ENCODE measurements around the gene AP3S1. TPM values are rescaled to one million over a fixed set of nuclear protein-coding genes. Genes with fewer than 3 reads are reported as not detected.

Gene AP3S1
- total RNA-seq, 4 donors from 2014 or later = 59.6 to 86.9 (median 77.6) TPM

DNA sequence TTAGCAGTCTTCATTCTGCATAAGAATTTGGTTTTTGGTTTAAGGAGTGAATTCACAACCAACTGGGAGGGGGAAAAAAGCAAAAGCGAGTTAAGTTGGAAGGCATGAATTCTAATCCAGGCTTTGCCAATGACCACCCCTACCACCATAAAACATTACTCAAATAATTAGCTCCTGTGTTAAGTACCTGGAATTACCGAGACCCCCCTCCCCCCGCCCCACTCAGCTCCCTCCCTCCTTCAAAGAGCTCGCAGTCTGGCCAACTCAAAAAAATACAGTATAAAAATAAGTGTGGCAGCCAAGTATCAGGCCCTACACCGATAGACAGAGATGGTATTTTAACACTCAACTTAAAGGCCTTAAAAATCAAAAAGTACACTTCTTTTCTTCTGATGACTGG lies 862 bp upstream of the AP3S1 start:
- DNase-seq (ENCODE audit: low spot score) (no peak), ATAC-seq (ENCODE audit: low FRiP score) (no peak)
- TF ChIP-seq, protein P1, sequence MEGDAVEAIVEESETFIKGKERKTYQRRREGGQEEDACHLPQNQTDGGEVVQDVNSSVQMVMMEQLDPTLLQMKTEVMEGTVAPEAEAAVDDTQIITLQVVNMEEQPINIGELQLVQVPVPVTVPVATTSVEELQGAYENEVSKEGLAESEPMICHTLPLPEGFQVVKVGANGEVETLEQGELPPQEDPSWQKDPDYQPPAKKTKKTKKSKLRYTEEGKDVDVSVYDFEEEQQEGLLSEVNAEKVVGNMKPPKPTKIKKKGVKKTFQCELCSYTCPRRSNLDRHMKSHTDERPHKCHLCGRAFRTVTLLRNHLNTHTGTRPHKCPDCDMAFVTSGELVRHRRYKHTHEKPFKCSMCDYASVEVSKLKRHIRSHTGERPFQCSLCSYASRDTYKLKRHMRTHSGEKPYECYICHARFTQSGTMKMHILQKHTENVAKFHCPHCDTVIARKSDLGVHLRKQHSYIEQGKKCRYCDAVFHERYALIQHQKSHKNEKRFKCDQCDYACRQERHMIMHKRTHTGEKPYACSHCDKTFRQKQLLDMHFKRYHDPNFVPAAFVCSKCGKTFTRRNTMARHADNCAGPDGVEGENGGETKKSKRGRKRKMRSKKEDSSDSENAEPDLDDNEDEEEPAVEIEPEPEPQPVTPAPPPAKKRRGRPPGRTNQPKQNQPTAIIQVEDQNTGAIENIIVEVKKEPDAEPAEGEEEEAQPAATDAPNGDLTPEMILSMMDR (IDR thresholded peaks at IDR 0.05) = no peak

DNA sequence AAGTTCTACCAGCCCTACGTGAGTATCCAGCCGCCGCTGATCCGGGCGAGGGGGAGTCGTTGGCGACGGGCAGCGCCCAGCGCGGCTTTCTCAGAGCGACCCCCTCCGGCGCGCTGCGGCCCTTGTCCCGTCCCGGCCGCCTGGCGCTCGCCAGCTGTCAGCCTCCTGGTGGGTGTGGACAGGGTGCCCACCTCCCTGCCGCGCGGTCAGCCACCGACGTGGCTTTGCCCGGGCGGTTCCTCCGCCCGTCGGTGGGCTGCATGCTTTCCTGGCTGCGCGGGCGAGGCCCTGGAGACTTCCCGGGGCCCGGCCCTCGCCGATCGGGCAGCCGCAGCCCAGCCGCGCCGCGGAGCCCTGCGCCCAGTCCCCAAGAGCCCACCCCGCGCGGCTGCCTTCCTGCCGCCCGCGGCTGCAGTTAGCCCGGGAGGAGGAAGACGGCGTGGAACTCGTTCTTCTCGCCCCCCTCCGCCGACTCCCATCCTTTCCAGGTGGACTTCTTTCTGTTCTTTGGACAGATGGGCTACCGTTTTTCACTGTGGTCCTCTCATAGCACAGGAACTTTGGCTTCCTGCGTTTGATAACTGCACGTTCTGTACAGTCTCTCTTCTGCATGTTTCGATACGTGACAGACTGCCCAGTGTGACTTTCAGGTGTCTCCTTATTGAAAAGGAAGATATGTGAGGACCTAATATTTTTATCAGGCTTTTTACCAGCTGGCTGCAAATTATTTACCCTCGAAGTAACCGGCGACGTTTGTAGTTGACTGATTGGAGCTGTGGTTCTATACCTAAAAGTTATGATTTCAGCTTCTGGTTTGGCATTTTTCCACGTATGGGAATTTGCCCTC lies 577 bp downstream of the AP3S1 start:
- DNase-seq (ENCODE audit: low spot score) (no peak), ATAC-seq (ENCODE audit: low FRiP score) (peak; percentile 80)
- TF ChIP-seq, protein P1 (IDR thresholded peaks at IDR 0.05) = no peak

DNA sequence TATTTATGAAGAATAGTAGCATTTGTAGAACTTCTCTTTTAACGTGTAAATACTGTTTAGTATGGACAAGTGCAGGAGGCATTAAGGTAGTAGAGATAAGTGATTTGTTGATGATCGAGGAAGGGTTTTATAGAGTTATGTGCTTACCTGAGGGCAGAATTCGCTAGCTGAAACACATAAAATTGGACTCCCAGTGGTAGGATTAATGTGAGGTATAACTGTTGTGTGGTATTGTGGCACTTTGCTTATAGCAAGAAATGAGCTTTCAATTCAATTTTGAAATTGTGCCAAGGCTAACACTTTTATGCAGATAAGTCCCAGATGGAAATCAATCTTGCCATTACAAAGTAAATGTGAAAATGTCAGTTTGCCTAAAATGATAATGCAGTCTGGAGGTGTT lies 1.2 kb downstream of the AP3S1 start:
- ATAC-seq (ENCODE audit: low FRiP score) (no peak), DNase-seq (ENCODE audit: low spot score) (no peak)
- TF ChIP-seq, protein P1 (IDR thresholded peaks at IDR 0.05) = no peak

DNA sequence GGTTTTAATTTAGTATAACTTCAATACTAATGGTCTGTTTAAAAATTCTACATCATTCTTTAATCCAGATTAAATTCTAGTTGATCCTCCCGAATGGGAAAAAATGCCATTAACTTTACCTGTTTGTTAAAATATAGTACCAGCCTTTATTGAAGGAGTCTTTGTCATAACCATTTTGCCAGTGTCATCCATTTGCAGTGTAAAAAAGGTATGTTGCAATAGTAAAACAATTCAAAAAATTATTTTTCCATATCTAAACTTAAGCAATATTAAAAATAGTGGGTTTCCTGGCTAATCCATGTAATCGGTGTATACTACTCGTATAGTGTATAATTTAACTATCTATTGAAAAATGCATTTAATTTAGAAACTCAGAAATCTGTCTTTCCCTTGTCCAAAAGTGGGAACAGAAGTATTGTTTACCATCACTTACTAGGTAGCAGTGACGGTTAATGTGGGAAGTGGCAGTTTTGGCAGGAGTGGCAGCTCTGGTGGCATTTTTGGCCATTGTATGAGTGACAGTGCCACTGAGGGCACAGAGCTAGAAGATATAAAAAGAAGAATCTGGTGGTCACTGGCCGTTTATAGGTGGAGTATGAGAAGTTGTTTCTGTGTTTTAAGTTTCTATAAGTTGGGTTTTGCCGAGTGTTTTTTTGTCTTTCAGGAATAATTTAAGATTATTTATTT lies 1.9 kb downstream of the AP3S1 start:
- ATAC-seq (ENCODE audit: low FRiP score) = no peak
- TF ChIP-seq, protein P1 (IDR thresholded peaks at IDR 0.05) = no peak
- DNase-seq (ENCODE audit: low spot score) = no peak

DNA sequence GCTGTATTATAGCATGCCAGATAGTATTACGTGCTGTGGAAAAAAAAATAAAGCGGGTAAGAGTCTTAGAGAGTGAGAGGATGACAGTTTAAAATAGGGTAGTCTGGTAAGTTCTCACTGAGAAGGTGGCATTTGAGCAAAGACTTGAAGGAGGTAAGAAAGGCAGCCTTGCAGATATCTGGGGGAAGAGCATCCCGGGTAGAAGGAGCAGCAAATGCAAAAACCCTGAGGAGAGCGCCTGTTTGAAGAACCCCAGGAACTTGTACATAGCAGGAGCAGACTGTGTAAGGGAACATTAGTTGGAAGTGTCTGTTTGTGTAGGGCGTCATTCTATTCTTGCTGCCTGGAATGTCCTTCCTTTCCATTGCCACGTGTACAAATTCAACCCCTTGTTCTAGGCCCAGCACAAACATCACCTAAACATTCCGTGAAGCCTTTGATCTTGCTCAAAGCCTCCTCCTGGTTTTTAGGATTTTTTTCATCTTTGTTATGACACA lies 2.6 kb downstream of the AP3S1 start:
- no peak for ATAC-seq (ENCODE audit: low FRiP score)
- DNase-seq (ENCODE audit: low spot score) = no peak
- TF ChIP-seq, protein P1 (IDR thresholded peaks at IDR 0.05) = no peak

DNA sequence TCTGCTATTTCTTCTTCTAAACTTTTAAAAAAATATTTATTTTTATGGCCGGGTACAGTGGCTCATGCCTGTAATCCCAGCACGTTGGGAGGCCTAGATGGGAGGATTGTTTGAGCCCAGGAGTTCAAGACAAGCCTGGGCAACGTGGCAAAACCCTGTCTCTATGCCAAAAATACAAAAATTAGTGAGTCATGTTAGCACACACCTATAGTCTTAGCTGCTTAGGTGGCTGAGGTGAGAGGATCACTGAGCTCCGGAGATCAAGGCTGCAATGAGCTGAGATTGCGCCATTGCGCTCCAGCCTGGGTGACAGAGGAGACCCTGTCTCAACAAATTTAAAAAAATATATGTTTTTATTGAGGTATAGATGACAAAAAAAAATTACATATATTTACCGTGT lies 5.6 kb downstream of the AP3S1 start:
- ATAC-seq (ENCODE audit: low FRiP score) (no peak), DNase-seq (ENCODE audit: low spot score) (no peak)
- TF ChIP-seq, protein P1 (IDR thresholded peaks at IDR 0.05) = no peak
